Transverse colon (tissue), 4 donors: Measurements from ENCODE around the gene KIAA1217. TPM values are rescaled to one million over a fixed set of nuclear protein-coding genes. Genes with fewer than 3 reads are reported as not detected.

ENCODE experiments used
- DNase-seq: peaks from one replicate; pipeline ENCODE4 v3.0.0-alpha.2; 2019
- H3K27ac ChIP-seq, 4 donors: fragments of 200-600 bp; sonication (generic); 2 replicates each; pipeline ENCODE4 v1.5.1; 2016 to 2018; ENCODE audit warnings: inconsistent platforms in 4 of 4
- H3K27me3 ChIP-seq: fragments of 200-600 bp; sonication (generic); 2 replicates; pipeline ENCODE4 v1.5.1; 2017; ENCODE audit warnings: inconsistent platforms
- H3K36me3 ChIP-seq, 4 donors: fragments of 200-600 bp; sonication (generic); 2 replicates each; pipeline ENCODE4 v1.5.1; 2017 to 2019; ENCODE audit warnings: inconsistent platforms in 4 of 4
- H3K4me1 ChIP-seq, 4 donors: fragments of 200-600 bp; sonication (generic); 2 replicates each; pipeline ENCODE4 v1.5.1; 2017 to 2020; ENCODE audit warnings: inconsistent platforms in 4 of 4
- H3K4me3 ChIP-seq, 4 donors: fragments of 200-600 bp; sonication (generic); 1 replicate in 1 of 4; 2 replicates in 3 of 4; pipeline versions ENCODE4 v1.5.1 to v1.6.1; 2017 to 2019; ENCODE audit warnings: inconsistent platforms in 4 of 4
- H3K9me3 ChIP-seq, 2 donors: fragments of 200-600 bp; sonication (generic); 2 replicates each; pipeline ENCODE4 v1.5.1; 2017 to 2019; ENCODE audit warnings: inconsistent platforms in 2 of 2
- CTCF ChIP-seq, 5 experiments: fragments of 200-600 bp in 3 of 5; fragments of 450-650 bp in 2 of 5; sonication (generic) in 3 of 5; IDR thresholded peaks; 1 replicate in 2 of 5; 2 replicates in 3 of 5; pipeline ENCODE4 v1.5.1; 2016 to 2017; ENCODE audit warnings: antibody characterized with exemption in 5 of 5, inconsistent platforms in 3 of 5, mild to moderate bottlenecking in 2 of 5, moderate library complexity in 1 of 5
- EP300 ChIP-seq: sonication (generic); formaldehyde crosslinking; IDR thresholded peaks from one replicate; pipeline ENCODE4 v1.6.1; 2017; ENCODE audit warnings: antibody characterized with exemption, low read depth
- POLR2A ChIP-seq: fragments of 450-650 bp; IDR thresholded peaks from one replicate; pipeline ENCODE4 v1.6.1; 2016; ENCODE audit warnings: antibody characterized with exemption, mild to moderate bottlenecking, moderate library complexity
- POLR2AphosphoS5 ChIP-seq, 3 donors: sonication (generic); formaldehyde crosslinking; IDR thresholded peaks; one replicate each; pipeline ENCODE4 v1.6.1; 2016; ENCODE audit warnings: antibody characterized with exemption in 3 of 3
- WGBS, 2 donors: methylation state at CpG; one replicate each; pipeline ENCODE4 v1.1.5; 2018; ENCODE audit warnings: low coverage in 1 of 2; 5-methylcytosine and 5-hydroxymethylcytosine counted together
- in situ Hi-C, 4 donors: fragments of 200-750 bp; cut with MboI; loops; one replicate each; pipeline versions ENCODE4 v1.15.0 to v1.15.1; 2017; ENCODE audit warnings: low sequenced_read_pairs in 3 of 4, low pct_ligation_motif_present in 1 of 4, low pct_unique_long_range_greater_than_20kb in 1 of 4
- intact Hi-C: fragments of 100-400 bp; cut with DNase I; formaldehyde crosslinking; loops from one replicate; pipeline ENCODE4 v1.15.1; 2023; ENCODE audit warnings: low total_unique reads
- total RNA-seq, 4 donors: library from RNA; depleted of rRNA; stranded (reverse); fragments of >200 nt; gene quantifications; one replicate each; pipeline ENCODE4 v1.1.0, GENCODE V29; 2016

KIAA1217 gene
- total RNA-seq, 4 donors from 2014 or later, result 56.5 to 175 (median 72.0) TPM

- no peaks in the 10 kb centered on the region for H3K36me3 ChIP-seq
- WGBS, 2 donors, result 75 to 100% methylated on average over 2 to 6 of the region's 6 CpGs
- peaks cover 0 to 5% (median 0%) of the 10 kb centered on the region in 4 donors for H3K4me1 ChIP-seq
- in situ Hi-C loops (no loop called here), intact Hi-C loops (no loop called here)
- TF ChIP-seq POLR2AphosphoS5 (IDR thresholded peaks at IDR 0.05) (no peak), EP300 (no peak), POLR2A (no peak), CTCF (IDR thresholded peaks at IDR 0.05) (no peak)
- no peak for DNase-seq
- no peaks in the 10 kb centered on the region for H3K9me3 ChIP-seq
- H3K27me3 ChIP-seq, result no peaks in the 10 kb centered on the region
- no peak overlapping the region for H3K4me3 ChIP-seq
- H3K27ac ChIP-seq, result no peak overlapping the region
Observed at GRCh38 chr10:24340446-24340845, 131.5 kb downstream of the KIAA1217 start.

- intact Hi-C loops, result no loop called here
Observed at GRCh38 chr10:24340883-24341282, 131.9 kb downstream of the KIAA1217 start.

GRCh38 chr10:24341371-24341770 is 132.4 kb downstream of the KIAA1217 start:
- in situ Hi-C loops, result no loop called here
- H3K4me1 ChIP-seq, result peaks cover 0 to 5% (median 0%) of the 10 kb centered on the region in 4 donors
- H3K9me3 ChIP-seq, result no peaks in the 10 kb centered on the region
- TF ChIP-seq CTCF (IDR thresholded peaks at IDR 0.05) (no peak), EP300 (no peak), POLR2A (no peak), POLR2AphosphoS5 (IDR thresholded peaks at IDR 0.05) (no peak)
- intact Hi-C loops, result no loop called here
- no peak overlapping the region for H3K27ac ChIP-seq
- H3K27me3 ChIP-seq, result no peaks in the 10 kb centered on the region
- WGBS, 2 donors, result 72 to 73% methylated on average over 4 of the region's 4 CpGs
- no peak overlapping the region for H3K4me3 ChIP-seq
- DNase-seq, result no peak
- H3K36me3 ChIP-seq, result no peaks in the 10 kb centered on the region

More at GRCh38 chr10:24340883-24341282, 131.9 kb downstream of the KIAA1217 start:
- H3K9me3 ChIP-seq, result no peaks in the 10 kb centered on the region
- 79 to 83% methylated on average over 6 to 7 of the region's 7 CpGs for WGBS, 2 donors
- DNase-seq, result no peak
- H3K36me3 ChIP-seq, result no peaks in the 10 kb centered on the region
- H3K4me3 ChIP-seq, result no peak overlapping the region
- H3K27me3 ChIP-seq, result no peaks in the 10 kb centered on the region
- TF ChIP-seq EP300 (no peak), CTCF (IDR thresholded peaks at IDR 0.05) (no peak), POLR2A (no peak), POLR2AphosphoS5 (IDR thresholded peaks at IDR 0.05) (no peak)
- in situ Hi-C loops, result no loop called here
- peaks cover 0 to 5% (median 0%) of the 10 kb centered on the region in 4 donors for H3K4me1 ChIP-seq
- H3K27ac ChIP-seq, result no peak overlapping the region

GRCh38 chr10:24341897-24342296 is 133.0 kb downstream of the KIAA1217 start:
- no peak for DNase-seq
- TF ChIP-seq CTCF (IDR thresholded peaks at IDR 0.05) (no peak), POLR2A (no peak), POLR2AphosphoS5 (IDR thresholded peaks at IDR 0.05) (no peak)
- intact Hi-C loops, result no loop called here
- in situ Hi-C loops, result no loop called here
- H3K9me3 ChIP-seq, result no peaks in the 10 kb centered on the region
- H3K4me1 ChIP-seq, result peaks cover 0 to 5% (median 0%) of the 10 kb centered on the region in 4 donors
- H3K27me3 ChIP-seq, result no peaks in the 10 kb centered on the region
- no peak overlapping the region for H3K4me3 ChIP-seq
- 57 to 71% methylated on average over 2 of the region's 2 CpGs for WGBS, 2 donors
- H3K36me3 ChIP-seq, result no peaks in the 10 kb centered on the region
- no peak overlapping the region for H3K27ac ChIP-seq
